Mesenchymal stem cell (in vitro differentiated cells and primary cell): ENCODE measurements around the gene PROKR1.

Source experiments
- DNase-seq: peaks from one replicate; pipeline ENCODE4 v3.0.0-alpha.2; 2013
- H2AFZ ChIP-seq: one replicate; pipeline ENCODE4 v1.6.1; 2013; ENCODE audit warnings: low read depth, mild to moderate bottlenecking, control low read depth, inconsistent platforms, low read length, moderate library complexity
- H2AK5ac ChIP-seq: 2 replicates; pipeline ENCODE4 v1.6.1; 2013; ENCODE audit warnings: low read length, moderate library complexity, mild to moderate bottlenecking, inconsistent platforms; ENCODE audit not compliant: severe bottlenecking
- H2BK120ac ChIP-seq: one replicate; pipeline ENCODE4 v1.6.1; 2013; ENCODE audit warnings: low read depth, mild to moderate bottlenecking, inconsistent platforms, low read length, moderate library complexity
- H2BK12ac ChIP-seq, 2 experiments: one replicate each; pipeline ENCODE4 v1.6.1; 2013; ENCODE audit warnings: inconsistent platforms in 2 of 2, low read length in 2 of 2, mild to moderate bottlenecking in 2 of 2, moderate library complexity in 2 of 2, control low read depth in 1 of 2
- H2BK15ac ChIP-seq: one replicate; pipeline ENCODE4 v1.6.1; 2013; ENCODE audit warnings: mild to moderate bottlenecking, low read depth, inconsistent platforms; ENCODE audit not compliant: poor library complexity, severe bottlenecking
- H2BK5ac ChIP-seq: 2 replicates; pipeline ENCODE4 v1.6.1; 2013; ENCODE audit warnings: low read depth, mild to moderate bottlenecking, low read length, control low read depth, inconsistent platforms; ENCODE audit not compliant: poor library complexity, severe bottlenecking
- H3K14ac ChIP-seq, 2 experiments: one replicate each; pipeline ENCODE4 v1.6.1; 2013; ENCODE audit warnings: inconsistent platforms in 2 of 2, low read length in 2 of 2, control low read depth in 1 of 2, mild to moderate bottlenecking in 1 of 2, moderate library complexity in 1 of 2
- H3K18ac ChIP-seq, 2 experiments: one replicate each; pipeline ENCODE4 v1.6.1; 2013; ENCODE audit warnings: inconsistent platforms in 2 of 2, low read length in 2 of 2, control low read depth in 1 of 2, low read depth in 1 of 2, mild to moderate bottlenecking in 1 of 2
- H3K23ac ChIP-seq, 2 experiments: one replicate each; pipeline ENCODE4 v1.6.1; 2013; ENCODE audit warnings: inconsistent platforms in 2 of 2, low read length in 2 of 2, mild to moderate bottlenecking in 2 of 2, moderate library complexity in 2 of 2, control low read depth in 1 of 2
- H3K27ac ChIP-seq: 2 replicates; pipeline ENCODE4 v1.5.1; 2013; ENCODE audit warnings: mild to moderate bottlenecking, moderate library complexity, low read length, control low read depth, inconsistent platforms; ENCODE audit not compliant: poor library complexity, severe bottlenecking
- H3K27me3 ChIP-seq, 2 experiments: 2 replicates each; pipeline versions ENCODE4 v1.6.1 to v1.7.0; 2013; ENCODE audit warnings: low read length in 2 of 2, mild to moderate bottlenecking in 2 of 2, moderate library complexity in 2 of 2, control low read depth in 1 of 2, inconsistent platforms in 1 of 2; ENCODE audit not compliant: control insufficient read depth in 1 of 2, insufficient read depth in 1 of 2
- H3K36me3 ChIP-seq, 2 experiments: 2 replicates each; pipeline versions ENCODE4 v1.6.1 to v1.7.0; 2013; ENCODE audit warnings: low read length in 2 of 2, control low read depth in 1 of 2, inconsistent platforms in 1 of 2, low read depth in 1 of 2, mild to moderate bottlenecking in 1 of 2; ENCODE audit not compliant: insufficient read depth in 2 of 2, control insufficient read depth in 1 of 2
- H3K4ac ChIP-seq, 2 experiments: one replicate each; pipeline ENCODE4 v1.6.1; 2013; ENCODE audit warnings: inconsistent platforms in 2 of 2, low read length in 2 of 2, mild to moderate bottlenecking in 2 of 2, moderate library complexity in 2 of 2, control low read depth in 1 of 2, low read depth in 1 of 2
- H3K4me1 ChIP-seq: 2 replicates; pipeline ENCODE4 v1.6.1; 2013; ENCODE audit warnings: low read depth, low read length, control low read depth; ENCODE audit not compliant: control insufficient read depth, insufficient read depth
- H3K4me2 ChIP-seq: 2 replicates; pipeline ENCODE4 v1.6.1; 2013; ENCODE audit warnings: low read length, mild to moderate bottlenecking, inconsistent platforms; ENCODE audit not compliant: poor library complexity, severe bottlenecking
- H3K4me3 ChIP-seq, 2 experiments: 2 replicates each; pipeline versions ENCODE4 v1.5.1 to v1.7.0; 2013; ENCODE audit warnings: low read length in 2 of 2, mild to moderate bottlenecking in 2 of 2, control low read depth in 1 of 2, low read depth in 1 of 2; ENCODE audit not compliant: insufficient read depth in 1 of 2
- H3K79me1 ChIP-seq: replicated peaks from 2 replicates; pipeline ENCODE4 v1.6.1; 2013; ENCODE audit warnings: mild to moderate bottlenecking, control low read depth, low read length, inconsistent platforms; ENCODE audit not compliant: poor library complexity, severe bottlenecking
- H3K9ac ChIP-seq: 2 replicates; pipeline ENCODE4 v1.7.0; 2013; ENCODE audit warnings: mild to moderate bottlenecking, low read length, moderate library complexity
- H3K9me3 ChIP-seq: 2 replicates; pipeline ENCODE4 v1.7.0; 2013; ENCODE audit warnings: mild to moderate bottlenecking, low read length; ENCODE audit not compliant: control insufficient read depth
- H4K8ac ChIP-seq: one replicate; pipeline ENCODE4 v1.6.1; 2013; ENCODE audit warnings: inconsistent platforms, mild to moderate bottlenecking, low read length, moderate library complexity
- H4K91ac ChIP-seq: one replicate; pipeline ENCODE4 v1.6.1; 2013; ENCODE audit warnings: mild to moderate bottlenecking, low read length, inconsistent platforms
- WGBS: methylation state at CpG from one replicate; pipeline ENCODE4 v1.1.7; 2013; ENCODE audit warnings: mixed read lengths; 5-methylcytosine and 5-hydroxymethylcytosine counted together

Gene PROKR1

DNA sequence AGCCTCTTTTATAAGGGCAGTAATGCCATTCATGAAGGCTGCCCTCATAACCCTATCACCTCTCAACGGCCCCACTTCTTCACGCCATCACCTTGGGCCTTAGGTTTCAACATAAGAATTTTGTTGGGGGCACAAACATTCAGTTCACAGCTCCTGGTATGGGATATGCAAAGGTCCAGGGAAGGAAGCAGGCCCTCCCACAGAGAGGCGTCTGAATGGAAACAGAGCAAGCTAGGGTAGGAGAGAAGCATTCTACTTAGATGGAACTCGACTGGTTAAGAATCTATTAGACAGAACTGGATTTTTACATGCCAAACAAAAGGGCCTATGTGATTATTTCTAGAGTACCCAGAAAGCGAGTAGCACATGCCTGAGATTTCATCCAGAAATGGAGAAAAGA lies 42.8 kb downstream of the PROKR1 start:
- Histone ChIP-seq H3K27ac (no peak overlapping the region), H3K4me3 (no peak overlapping the region), H3K9ac (no peak overlapping the region), H4K8ac (no peak overlapping the region), H3K36me3 (peaks cover 0 to 3% of the 10 kb centered on the region in 2 experiments), H3K4me1 (no peaks in the 10 kb centered on the region), H2BK15ac (no peak overlapping the region), H3K23ac (no peak overlapping the region), H2BK5ac (no peak overlapping the region), H2AK5ac (no peak overlapping the region), H3K14ac (no peak overlapping the region), H2AFZ (no peak overlapping the region), H2BK12ac (no peak overlapping the region), H3K79me1 (no peaks in the 10 kb centered on the region), H3K9me3 (no peaks in the 10 kb centered on the region), H3K4ac (no peak overlapping the region), H3K4me2 (no peak overlapping the region), H3K27me3 (no peaks in the 10 kb centered on the region), H3K18ac (no peak overlapping the region), H4K91ac (no peak overlapping the region), H2BK120ac (no peak overlapping the region)
- WGBS: 82% methylated on average over 5 of the region's 5 CpGs
- DNase-seq: no peak

DNA sequence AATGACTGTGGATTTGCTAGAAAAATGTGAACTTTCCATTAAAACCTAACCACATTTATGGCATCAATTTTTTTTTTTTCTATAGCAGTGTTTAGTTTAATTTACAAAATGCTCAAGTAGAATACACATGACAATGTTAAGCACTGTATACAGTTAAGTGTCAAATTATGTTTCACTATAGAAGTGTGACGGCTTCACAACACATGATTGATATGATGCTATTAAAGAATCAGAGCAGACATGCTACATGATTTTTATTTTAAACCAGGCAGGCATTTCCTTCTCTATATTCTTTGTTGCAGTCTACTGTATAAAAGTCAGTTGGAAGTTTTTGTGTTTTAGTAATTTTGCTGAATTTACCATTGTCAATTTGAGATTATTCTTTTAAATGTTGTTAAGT lies 43.6 kb downstream of the PROKR1 start:
- no peak overlapping the region for H4K91ac ChIP-seq
- no peak overlapping the region for H2BK12ac ChIP-seq
- H3K4me1 ChIP-seq: no peaks in the 10 kb centered on the region
- H3K14ac ChIP-seq: no peak overlapping the region
- no peak overlapping the region for H2BK15ac ChIP-seq
- H2BK5ac ChIP-seq: no peak overlapping the region
- H3K4ac ChIP-seq: no peak overlapping the region
- no peaks in the 10 kb centered on the region for H3K9me3 ChIP-seq
- no peaks in the 10 kb centered on the region for H3K79me1 ChIP-seq
- no peak overlapping the region for H3K9ac ChIP-seq
- no peak overlapping the region for H3K4me2 ChIP-seq
- no peak overlapping the region for H2BK120ac ChIP-seq
- H3K18ac ChIP-seq: no peak overlapping the region
- no peak overlapping the region for H2AFZ ChIP-seq
- DNase-seq: no peak
- H3K23ac ChIP-seq: no peak overlapping the region
- no peak overlapping the region for H2AK5ac ChIP-seq
- peaks cover 0 to 3% of the 10 kb centered on the region in 2 experiments for H3K36me3 ChIP-seq
- no peaks in the 10 kb centered on the region for H3K27me3 ChIP-seq
- WGBS: 80% methylated on average over 1 of the region's 1 CpG
- H4K8ac ChIP-seq: no peak overlapping the region
- no peak overlapping the region for H3K27ac ChIP-seq
- no peak overlapping the region for H3K4me3 ChIP-seq

DNA sequence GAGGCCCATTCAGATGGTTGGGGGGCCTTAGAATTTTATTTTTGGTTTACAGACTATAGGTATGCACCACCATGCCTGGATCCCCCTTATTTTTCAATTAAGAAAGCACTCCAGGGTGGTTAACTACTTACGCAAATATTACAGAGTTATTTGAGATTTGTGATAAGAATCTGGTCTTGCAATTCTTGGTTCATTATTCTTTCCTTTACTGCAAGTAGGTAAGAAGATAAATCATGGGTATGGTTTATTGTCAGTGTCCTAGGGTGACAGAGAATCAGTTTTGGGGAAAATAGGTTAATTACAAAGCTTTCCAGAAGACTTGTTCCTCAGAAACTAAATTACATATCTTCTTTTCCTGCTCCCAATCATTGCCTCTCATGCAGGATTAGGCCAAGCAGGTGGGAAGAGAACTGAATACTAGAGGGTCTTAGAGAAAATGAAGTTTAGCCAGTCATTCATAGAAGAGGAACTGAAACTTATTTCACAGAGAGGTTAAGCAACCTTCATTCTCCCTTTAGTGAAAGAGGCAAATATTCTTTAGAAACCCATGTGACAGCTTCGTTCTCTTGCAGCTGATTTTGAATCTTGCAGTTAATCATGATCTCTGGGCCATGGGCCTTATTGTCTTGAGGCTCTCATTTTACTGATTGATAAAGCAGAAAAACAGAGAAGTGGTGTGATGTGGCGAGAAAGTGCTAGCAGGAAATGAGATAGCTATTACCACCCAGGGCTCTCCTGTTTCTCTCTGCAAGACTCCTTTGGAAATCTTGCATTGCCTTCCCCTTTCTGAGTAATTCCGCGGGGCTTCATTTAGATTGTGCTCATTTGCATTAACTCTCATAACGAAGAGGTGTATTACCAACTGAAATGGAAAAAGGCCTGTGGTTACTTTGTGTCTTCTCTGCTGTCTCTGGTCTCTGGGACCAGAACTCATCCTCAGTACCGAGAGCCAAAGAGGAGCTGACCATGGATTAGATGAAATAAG lies 46.5 kb downstream of the PROKR1 start:
- no peaks in the 10 kb centered on the region for H3K4me1 ChIP-seq
- H3K9me3 ChIP-seq: no peaks in the 10 kb centered on the region
- H3K9ac ChIP-seq: no peak overlapping the region
- 72% methylated on average over 7 of the region's 7 CpGs for WGBS
- H2AK5ac ChIP-seq: no peak overlapping the region
- H2BK5ac ChIP-seq: no peak overlapping the region
- H3K4me2 ChIP-seq: no peak overlapping the region
- H3K4me3 ChIP-seq: no peak overlapping the region
- H3K14ac ChIP-seq: no peak overlapping the region
- H3K4ac ChIP-seq: no peak overlapping the region
- H3K27me3 ChIP-seq: peaks cover 0 to 3% of the 10 kb centered on the region in 2 experiments
- no peak overlapping the region for H2AFZ ChIP-seq
- no peak overlapping the region for H4K91ac ChIP-seq
- no peak overlapping the region for H2BK12ac ChIP-seq
- no peaks in the 10 kb centered on the region for H3K79me1 ChIP-seq
- no peak overlapping the region for H3K27ac ChIP-seq
- H4K8ac ChIP-seq: no peak overlapping the region
- DNase-seq: no peak
- H2BK120ac ChIP-seq: no peak overlapping the region
- H3K23ac ChIP-seq: no peak overlapping the region
- peaks cover 0 to 3% of the 10 kb centered on the region in 2 experiments for H3K36me3 ChIP-seq
- no peak overlapping the region for H2BK15ac ChIP-seq
- H3K18ac ChIP-seq: no peak overlapping the region

DNA sequence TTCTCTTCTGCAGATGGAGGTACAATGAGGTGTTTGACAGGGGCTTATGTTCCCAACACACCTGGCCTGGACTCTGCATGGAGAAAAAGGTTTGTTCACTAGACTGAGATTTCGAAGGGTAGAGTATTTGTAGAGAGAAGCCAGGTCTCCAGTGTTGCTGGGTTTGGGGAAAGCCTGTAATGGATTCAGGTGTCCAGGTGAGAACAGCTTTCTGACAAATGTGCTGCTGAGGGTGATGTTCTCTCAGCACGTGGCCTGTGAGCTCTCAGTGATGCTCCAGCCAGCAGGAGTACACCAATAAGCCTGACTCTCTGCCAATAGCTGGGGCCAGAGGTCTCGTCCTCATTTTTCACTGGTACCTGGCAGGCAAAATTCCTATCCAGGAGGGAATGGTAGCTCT lies 47.5 kb downstream of the PROKR1 start:
- Histone ChIP-seq H3K27me3 (peaks cover 0 to 3% of the 10 kb centered on the region in 2 experiments), H3K9ac (no peak overlapping the region), H2BK5ac (no peak overlapping the region), H3K36me3 (peaks cover 0 to 3% of the 10 kb centered on the region in 2 experiments), H3K23ac (no peak overlapping the region), H3K27ac (no peak overlapping the region), H3K9me3 (peaks cover 3% of the 10 kb centered on the region), H4K8ac (no peak overlapping the region), H2BK120ac (no peak overlapping the region), H2AK5ac (no peak overlapping the region), H4K91ac (no peak overlapping the region), H2AFZ (no peak overlapping the region), H3K14ac (no peak overlapping the region), H3K79me1 (no peaks in the 10 kb centered on the region), H3K4me1 (no peaks in the 10 kb centered on the region), H3K18ac (no peak overlapping the region), H2BK12ac (no peak overlapping the region), H3K4me2 (no peak overlapping the region), H3K4me3 (no peak overlapping the region), H2BK15ac (no peak overlapping the region), H3K4ac (no peak overlapping the region)
- no peak for DNase-seq
- 82% methylated on average over 3 of the region's 3 CpGs for WGBS
